Stimulated activated CD4-positive, alpha-beta T cell treated with anti-CD3 and anti-CD28 coated beads, Interleukin-1b, Interleukin-23, amount 100 ng/mL, for 48 hours (primary cell): ENCODE data around the gene CABP2.

Source experiments
- DNase-seq: peaks from one replicate; pipeline ENCODE4 v3.0.0-alpha.2; 2020

Gene CABP2

GRCh38 chr11:67470337-67471002 is 52.8 kb downstream of the CABP2 start:
- no peak for DNase-seq

GRCh38 chr11:67469508-67469811 is 53.8 kb downstream of the CABP2 start:
- no peak for DNase-seq
